H9 (cell line): ENCODE data around the gene NT5DC2. TPM values are rescaled to one million over a fixed set of nuclear protein-coding genes. Genes with fewer than 3 reads are reported as not detected.

Source experiments
- DNase-seq: peaks from one replicate; pipeline ENCODE4 v3.0.0-alpha.2; 2017
- H2AFZ ChIP-seq: one replicate; pipeline ENCODE4 v1.6.1; 2013; ENCODE audit warnings: mild to moderate bottlenecking, low read length, control low read depth, moderate library complexity
- H2AK5ac ChIP-seq: 2 replicates; pipeline ENCODE4 v1.6.1; 2013; ENCODE audit warnings: low read length, control low read depth, mixed read lengths; ENCODE audit not compliant: insufficient read length
- H2BK120ac ChIP-seq: one replicate; pipeline ENCODE4 v1.6.1; 2013; ENCODE audit warnings: low read depth, mild to moderate bottlenecking, low read length, control low read depth, inconsistent platforms; ENCODE audit not compliant: poor library complexity, severe bottlenecking
- H2BK12ac ChIP-seq: 2 replicates; pipeline ENCODE4 v1.6.1; 2013; ENCODE audit warnings: low read length, control low read depth, mixed read lengths, low read depth; ENCODE audit not compliant: insufficient read length
- H2BK15ac ChIP-seq: 2 replicates; pipeline ENCODE4 v1.6.1; 2013; ENCODE audit warnings: low read depth, low read length, control low read depth
- H2BK20ac ChIP-seq: one replicate; pipeline ENCODE4 v1.6.1; 2013; ENCODE audit warnings: low read depth, mild to moderate bottlenecking, low read length, control low read depth, inconsistent platforms; ENCODE audit not compliant: poor library complexity, severe bottlenecking
- H2BK5ac ChIP-seq: 2 replicates; pipeline ENCODE4 v1.6.1; 2013; ENCODE audit warnings: low read length, control low read depth, mixed read lengths; ENCODE audit not compliant: insufficient read length
- H3K14ac ChIP-seq: 2 replicates; pipeline ENCODE4 v1.6.1; 2013; ENCODE audit warnings: low read length, control low read depth; ENCODE audit not compliant: insufficient read depth
- H3K18ac ChIP-seq: 2 replicates; pipeline ENCODE4 v1.6.1; 2013; ENCODE audit warnings: low read depth, mild to moderate bottlenecking, mixed read lengths, low read length, control low read depth; ENCODE audit not compliant: insufficient read length
- H3K23ac ChIP-seq: 2 replicates; pipeline ENCODE4 v1.6.1; 2013; ENCODE audit warnings: low read length, control low read depth, mixed read lengths, low read depth; ENCODE audit not compliant: insufficient read length
- H3K23me2 ChIP-seq: 2 replicates; pipeline ENCODE4 v1.6.1; 2013; ENCODE audit warnings: low read depth, mild to moderate bottlenecking, mixed read lengths, low read length, control low read depth; ENCODE audit not compliant: insufficient read length, poor library complexity, severe bottlenecking
- H3K27ac ChIP-seq: 2 replicates; pipeline ENCODE4 v1.5.1; 2013; ENCODE audit warnings: low read length, control low read depth, mixed read lengths, low read depth; ENCODE audit not compliant: insufficient read length
- H3K27me3 ChIP-seq: 2 replicates; pipeline ENCODE4 v1.6.1; 2013; ENCODE audit warnings: low read length, control low read depth, inconsistent platforms; ENCODE audit not compliant: insufficient read depth
- H3K4ac ChIP-seq: 2 replicates; pipeline ENCODE4 v1.6.1; 2013; ENCODE audit warnings: low read depth, mild to moderate bottlenecking, control low read depth, inconsistent platforms, low read length, moderate library complexity
- H3K4me1 ChIP-seq: 2 replicates; pipeline ENCODE4 v1.6.1; 2013; ENCODE audit warnings: low read length, control low read depth, inconsistent platforms; ENCODE audit not compliant: insufficient read depth
- H3K4me2 ChIP-seq: 2 replicates; pipeline ENCODE4 v1.6.1; 2013; ENCODE audit warnings: low read length, control low read depth, mixed read lengths; ENCODE audit not compliant: insufficient read length, insufficient read depth
- H3K56ac ChIP-seq: 2 replicates; pipeline ENCODE4 v1.6.1; 2013; ENCODE audit warnings: low read depth, mild to moderate bottlenecking, mixed read lengths, low read length, control low read depth; ENCODE audit not compliant: insufficient read length
- H3K79me1 ChIP-seq: 2 replicates; pipeline ENCODE4 v1.6.1; 2013; ENCODE audit warnings: low read depth, mild to moderate bottlenecking, moderate library complexity, low read length, control low read depth, inconsistent platforms; ENCODE audit not compliant: insufficient read depth, poor library complexity, severe bottlenecking
- H3K79me2 ChIP-seq: 2 replicates; pipeline ENCODE4 v1.6.1; 2013; ENCODE audit warnings: low read length, control low read depth, inconsistent platforms; ENCODE audit not compliant: insufficient read depth
- H3K9ac ChIP-seq: 2 replicates; pipeline ENCODE4 v1.6.1; 2013; ENCODE audit warnings: low read length, control low read depth, mixed read lengths; ENCODE audit not compliant: insufficient read length; ENCODE audit errors: extremely low read depth
- H3K9me3 ChIP-seq: one replicate; pipeline ENCODE4 v1.6.1; 2013; ENCODE audit warnings: low read depth, low read length, inconsistent platforms; ENCODE audit not compliant: control insufficient read depth
- H3T11ph ChIP-seq: one replicate; pipeline ENCODE4 v1.6.1; 2013; ENCODE audit warnings: mild to moderate bottlenecking, low read length, control low read depth, inconsistent platforms
- H4K20me1 ChIP-seq: one replicate; pipeline ENCODE4 v1.6.1; 2013; ENCODE audit not compliant: control insufficient read depth, insufficient read length, insufficient read depth
- H4K5ac ChIP-seq: 2 replicates; pipeline ENCODE4 v1.6.1; 2013; ENCODE audit warnings: low read depth, mild to moderate bottlenecking, mixed read lengths, low read length, control low read depth; ENCODE audit not compliant: insufficient read length
- H4K8ac ChIP-seq: replicated peaks from 2 replicates; pipeline ENCODE4 v1.6.1; 2013; ENCODE audit warnings: low read length, control low read depth, mixed read lengths, low read depth; ENCODE audit not compliant: insufficient read length
- H4K91ac ChIP-seq: 2 replicates; pipeline ENCODE4 v1.6.1; 2013; ENCODE audit warnings: low read depth, mild to moderate bottlenecking, moderate library complexity, mixed read lengths, low read length, control low read depth; ENCODE audit not compliant: insufficient read length
- H3K27ac Mint-ChIP-seq, 3 experiments: 2 replicates in 2 of 3; 3 replicates in 1 of 3; pipeline ENCODE4 v1.8.0; 2020 to 2021; ENCODE audit warnings: mixed read lengths in 3 of 3, mild to moderate bottlenecking in 1 of 3, moderate library complexity in 1 of 3
- H3K27me3 Mint-ChIP-seq: 2 replicates; pipeline ENCODE4 v1.8.0; 2021; ENCODE audit warnings: low read depth, mild to moderate bottlenecking, moderate library complexity, mixed read lengths
- H3K36me3 Mint-ChIP-seq, 3 experiments: 2 replicates in 2 of 3; 3 replicates in 1 of 3; pipeline ENCODE4 v1.8.0; 2020 to 2021; ENCODE audit warnings: low read depth in 3 of 3, mixed read lengths in 3 of 3; ENCODE audit not compliant: insufficient read depth in 1 of 3
- H3K4me1 Mint-ChIP-seq, 2 experiments: 2 replicates each; pipeline ENCODE4 v1.8.0; 2020; ENCODE audit warnings: mixed read lengths in 2 of 2
- H3K4me3 Mint-ChIP-seq, 2 experiments: 2 replicates in 1 of 2; 3 replicates in 1 of 2; pipeline ENCODE4 v1.8.0; 2020 to 2021; ENCODE audit warnings: mild to moderate bottlenecking in 2 of 2, mixed read lengths in 2 of 2, moderate library complexity in 1 of 2
- H3K9me3 Mint-ChIP-seq, 2 experiments: 2 replicates in 1 of 2; 3 replicates in 1 of 2; pipeline ENCODE4 v1.8.0; 2020; ENCODE audit warnings: mild to moderate bottlenecking in 2 of 2, mixed read lengths in 2 of 2, moderate library complexity in 1 of 2
- CTCF ChIP-seq: fragments of 200-600 bp; sonication (generic); conservative IDR thresholded peaks from 3 replicates; pipeline ENCODE4 v1.8.0; 2021; ENCODE audit warnings: antibody characterized with exemption, mild to moderate bottlenecking
- WGBS: extraction: QIAGEN DNeasy Blood & Tissue Kit; methylation state at CpG from one replicate; pipeline ENCODE4 v1.1.7; 2013; ENCODE audit warnings: missing lambda C conversion rate, low lambda C conversion rate, mixed read lengths; ENCODE audit not compliant: insufficient read length; ENCODE audit errors: extremely low coverage; 5-methylcytosine and 5-hydroxymethylcytosine counted together
- total RNA-seq: library from RNA; stranded (reverse); gene quantifications from 2 replicates; pipeline ENCODE4 v1.2.1, GENCODE V29; 2021

NT5DC2 gene
- total RNA-seq, 1 experiment from 2014 or later = 444 TPM

DNA sequence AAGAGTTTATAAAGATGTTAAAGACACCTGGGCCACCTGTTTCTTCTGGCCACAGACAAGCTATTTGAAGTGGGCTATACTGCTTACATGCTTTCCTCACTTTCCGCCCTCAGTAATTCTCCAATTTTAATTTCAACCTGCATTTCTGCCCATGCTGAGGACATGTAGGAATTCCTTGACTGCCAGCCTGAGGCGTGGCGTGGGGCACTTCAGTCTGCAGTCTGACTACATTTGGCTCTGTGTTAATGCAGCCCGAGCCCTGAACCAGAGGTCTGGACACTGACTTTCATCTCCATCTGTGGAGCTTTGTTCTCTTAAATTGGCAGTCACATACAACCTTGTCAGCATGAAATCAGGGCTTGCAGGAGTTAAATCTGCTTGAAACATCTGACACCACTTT, 11.3 kb upstream of the NT5DC2 start:
- Histone ChIP-seq H3K27me3 (no peaks in the 10 kb centered on the region), H4K8ac (no peak overlapping the region), H3K56ac (no peak overlapping the region), H2AK5ac (no peak overlapping the region), H2AFZ (no peak overlapping the region), H2BK5ac (no peak overlapping the region), H3K79me2 (no peaks in the 10 kb centered on the region), H3K23me2 (no peaks in the 10 kb centered on the region), H3K4ac (no peak overlapping the region), H3K9me3 (no peaks in the 10 kb centered on the region), H2BK20ac (no peak overlapping the region), H3K4me1 (no peaks in the 10 kb centered on the region), H3K9ac (no peak overlapping the region), H4K91ac (no peak overlapping the region), H3K18ac (no peak overlapping the region), H4K5ac (no peak overlapping the region), H3K27ac (no peak overlapping the region), H3K23ac (no peak overlapping the region), H3T11ph (no peak overlapping the region), H3K79me1 (no peaks in the 10 kb centered on the region), H4K20me1 (no peaks in the 10 kb centered on the region), H3K4me2 (no peak overlapping the region), H3K14ac (no peak overlapping the region), H2BK120ac (no peak overlapping the region), H2BK12ac (no peak overlapping the region), H2BK15ac (no peak overlapping the region)
- Mint-ChIP-seq H3K27me3 (no peaks in the 10 kb centered on the region), H3K9me3 (no peaks in the 10 kb centered on the region), H3K4me3 (no peak overlapping the region), H3K36me3 (peaks cover 9 to 50% (median 22%) of the 10 kb centered on the region in 3 experiments; a peak in 6 of 7 replicates), H3K27ac (peak overlapping the region in 1 of 3 experiments; percentile 79; a peak in 2 of 7 replicates), H3K4me1 (peaks cover 0 to 6% of the 10 kb centered on the region in 2 experiments; a peak in 1 of 4 replicates)
- TF ChIP-seq CTCF = no peak
- no peak for DNase-seq
- WGBS = no CpG with 5 or more reads among the region's 4 CpGs
